B cell (primary cell): ENCODE measurements around the gene VPS26C.

Experiments
- EZH2 ChIP-seq: IDR thresholded peaks from 2 replicates; pipeline ENCODE4 v1.6.1; 2012; ENCODE audit warnings: borderline replicate concordance, low read depth, mild to moderate bottlenecking, moderate library complexity, low read length; ENCODE audit not compliant: insufficient read depth, poor library complexity, severe bottlenecking
- TF ChIP-seq, protein P1 (sequence below): fragments of 200-600 bp; IDR thresholded peaks from one replicate; pipeline ENCODE4 v1.8.0; 2022; ENCODE audit warnings: antibody characterized with exemption, mild to moderate bottlenecking

DNA sequence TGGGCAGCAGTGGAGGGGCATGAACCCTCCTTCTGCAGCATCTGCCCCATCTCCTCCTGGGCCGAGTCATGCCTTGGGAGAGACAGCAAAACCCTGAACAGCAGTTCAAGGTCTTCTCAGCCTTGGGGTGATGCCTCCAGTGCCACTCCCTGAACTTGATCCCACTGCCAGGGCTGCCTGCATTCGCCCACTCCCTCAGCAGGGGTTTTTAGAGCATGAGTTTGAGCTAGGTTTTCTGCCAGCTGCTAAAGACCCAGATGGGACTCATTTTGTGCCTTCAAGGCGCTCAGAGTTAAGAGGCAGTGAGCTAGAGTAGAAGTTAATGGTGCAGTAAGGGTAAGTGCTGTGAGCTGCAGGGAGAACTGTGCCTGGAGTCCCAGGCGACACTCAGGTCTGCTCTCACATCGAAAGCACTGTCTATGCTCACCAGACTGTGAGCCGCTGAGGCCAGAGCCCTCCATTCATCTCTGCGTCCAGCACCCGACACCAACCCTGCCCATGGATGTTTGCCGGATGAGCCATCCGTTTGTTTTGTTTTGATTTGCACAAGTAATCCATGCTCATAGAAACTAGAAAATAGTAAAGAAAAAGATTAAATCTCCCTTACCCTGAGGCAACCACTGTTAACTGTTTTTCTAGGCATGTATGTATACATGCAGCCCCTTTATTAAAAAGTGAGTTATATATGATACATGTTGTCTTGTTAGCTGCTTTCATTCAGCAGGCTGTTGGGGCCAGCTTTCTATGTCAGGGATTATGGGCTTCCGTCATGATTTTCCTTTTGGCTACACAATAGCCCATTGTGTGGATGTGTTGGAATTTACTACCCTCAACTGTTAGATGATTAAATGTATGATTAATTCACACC is 67.8 kb downstream of the VPS26C start:
- TF ChIP-seq, protein P1, sequence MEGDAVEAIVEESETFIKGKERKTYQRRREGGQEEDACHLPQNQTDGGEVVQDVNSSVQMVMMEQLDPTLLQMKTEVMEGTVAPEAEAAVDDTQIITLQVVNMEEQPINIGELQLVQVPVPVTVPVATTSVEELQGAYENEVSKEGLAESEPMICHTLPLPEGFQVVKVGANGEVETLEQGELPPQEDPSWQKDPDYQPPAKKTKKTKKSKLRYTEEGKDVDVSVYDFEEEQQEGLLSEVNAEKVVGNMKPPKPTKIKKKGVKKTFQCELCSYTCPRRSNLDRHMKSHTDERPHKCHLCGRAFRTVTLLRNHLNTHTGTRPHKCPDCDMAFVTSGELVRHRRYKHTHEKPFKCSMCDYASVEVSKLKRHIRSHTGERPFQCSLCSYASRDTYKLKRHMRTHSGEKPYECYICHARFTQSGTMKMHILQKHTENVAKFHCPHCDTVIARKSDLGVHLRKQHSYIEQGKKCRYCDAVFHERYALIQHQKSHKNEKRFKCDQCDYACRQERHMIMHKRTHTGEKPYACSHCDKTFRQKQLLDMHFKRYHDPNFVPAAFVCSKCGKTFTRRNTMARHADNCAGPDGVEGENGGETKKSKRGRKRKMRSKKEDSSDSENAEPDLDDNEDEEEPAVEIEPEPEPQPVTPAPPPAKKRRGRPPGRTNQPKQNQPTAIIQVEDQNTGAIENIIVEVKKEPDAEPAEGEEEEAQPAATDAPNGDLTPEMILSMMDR = no peak
- no peak for TF ChIP-seq EZH2
